ENCODE measurements around the gene LRRK1. TPM values are rescaled to one million over a fixed set of nuclear protein-coding genes. Genes with fewer than 3 reads are reported as not detected.
A peak's percentile ranks its signal among the peaks of the same experiment; 100 is the strongest.

LRRK1 gene
- total and polyA plus RNA-seq, 2 of the 13 experiments (the other 11 are each of a cell fraction or from before 2014, with no cell fraction given) = 0.13 to 1.2 TPM

DNA sequence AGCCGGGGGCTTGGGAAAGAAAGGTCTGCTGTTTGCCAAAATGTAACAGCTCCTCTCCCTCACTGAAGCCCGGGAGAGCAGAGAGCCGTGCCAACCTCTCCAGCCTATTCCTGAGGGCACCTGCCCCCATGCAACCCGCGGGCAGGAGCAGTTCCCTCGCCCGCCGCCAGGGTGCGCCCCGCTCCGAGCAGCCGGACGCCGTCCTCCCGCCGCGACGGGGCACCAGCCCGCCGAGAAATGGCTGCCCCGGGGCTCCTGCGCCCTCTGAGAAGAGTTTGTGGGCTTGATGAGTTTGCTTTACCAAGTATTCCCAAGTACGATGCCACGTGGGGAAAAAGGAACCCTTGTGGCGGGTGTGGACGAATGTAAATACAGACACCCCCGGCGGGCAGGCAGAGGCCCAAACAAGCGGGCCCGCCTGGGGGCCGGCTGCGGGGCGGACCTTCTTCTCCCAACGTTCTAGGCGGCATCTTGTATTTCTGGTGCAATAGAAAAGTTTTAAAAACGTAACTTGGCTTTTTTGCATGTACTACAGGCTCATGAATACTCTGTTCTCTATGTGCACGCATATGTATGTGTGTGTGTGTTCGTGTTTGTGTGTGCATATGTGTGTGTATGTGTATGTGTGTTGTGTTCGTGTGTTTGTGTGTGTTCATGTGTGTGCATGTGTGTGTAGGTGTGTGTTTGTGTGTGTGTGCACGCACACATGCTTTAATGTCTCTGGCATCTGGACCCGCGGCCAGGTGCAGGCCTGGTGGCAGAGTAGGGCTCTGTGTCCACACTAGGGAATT, 169.8 kb downstream of the LRRK1 start (continued):
- TF ChIP-seq, protein P1, sequence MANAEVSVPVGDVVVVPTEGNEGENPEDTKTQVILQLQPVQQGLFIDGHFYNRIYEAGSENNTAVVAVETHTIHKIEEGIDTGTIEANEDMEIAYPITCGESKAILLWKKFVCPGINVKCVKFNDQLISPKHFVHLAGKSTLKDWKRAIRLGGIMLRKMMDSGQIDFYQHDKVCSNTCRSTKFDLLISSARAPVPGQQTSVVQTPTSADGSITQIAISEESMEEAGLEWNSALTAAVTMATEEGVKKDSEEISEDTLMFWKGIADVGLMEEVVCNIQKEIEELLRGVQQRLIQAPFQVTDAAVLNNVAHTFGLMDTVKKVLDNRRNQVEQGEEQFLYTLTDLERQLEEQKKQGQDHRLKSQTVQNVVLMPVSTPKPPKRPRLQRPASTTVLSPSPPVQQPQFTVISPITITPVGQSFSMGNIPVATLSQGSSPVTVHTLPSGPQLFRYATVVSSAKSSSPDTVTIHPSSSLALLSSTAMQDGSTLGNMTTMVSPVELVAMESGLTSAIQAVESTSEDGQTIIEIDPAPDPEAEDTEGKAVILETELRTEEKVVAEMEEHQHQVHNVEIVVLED (CRISPR knock-in tag; IDR thresholded peaks at IDR 0.05; ENCODE audit: borderline replicate concordance) = 0 out of 2 replicates have a peak, but pooled peaks have one; percentile 15
- TF ChIP-seq FOXA1 (IDR thresholded peaks at IDR 0.05) (no peak), FOXA1 (CRISPR knock-in tag; IDR thresholded peaks at IDR 0.05) (0 out of 2 replicates have a peak, but pooled peaks have one; percentile 8), SALL1 (CRISPR knock-in tag; IDR thresholded peaks at IDR 0.05) (peak; percentile 44; the same call in 1 of the 2 replicates), ZNF607 (CRISPR knock-in tag; IDR thresholded peaks at IDR 0.05; ENCODE audit: borderline replicate concordance) (no peak), ZNF24 (IDR thresholded peaks at IDR 0.05) (no peak), NFIB (CRISPR knock-in tag; IDR thresholded peaks at IDR 0.05; ENCODE audit: borderline replicate concordance) (no peak), FIP1L1 (IDR thresholded peaks at IDR 0.05; ENCODE audit: borderline replicate concordance, insufficient read depth, low read depth, low read length) (no peak), ISL2 (CRISPR knock-in tag; IDR thresholded peaks at IDR 0.05) (peak; percentile 66), ZSCAN20 (CRISPR knock-in tag; IDR thresholded peaks at IDR 0.05; ENCODE audit: borderline replicate concordance) (peak; percentile 55; the same call in 1 of the 2 replicates), AHR (CRISPR knock-in tag; IDR thresholded peaks at IDR 0.05) (peak; percentile 51; the same call in 1 of the 2 replicates), TBL1XR1 (IDR thresholded peaks at IDR 0.05; ENCODE audit: borderline replicate concordance, low read length, partially characterized antibody) (no peak), RFXAP (CRISPR knock-in tag; IDR thresholded peaks at IDR 0.05; ENCODE audit: borderline replicate concordance) (peak; percentile 60; the same call in 1 of the 2 replicates), ZNF232 (CRISPR knock-in tag; IDR thresholded peaks at IDR 0.05; ENCODE audit: borderline replicate concordance) (peak; percentile 75; the same call in 1 of the 2 replicates), REXO4 (CRISPR knock-in tag; IDR thresholded peaks at IDR 0.05; ENCODE audit: borderline replicate concordance) (no peak), ZNF468 (CRISPR knock-in tag; IDR thresholded peaks at IDR 0.05) (no peak), RNF2 (conservative IDR thresholded peaks at IDR 0.05; ENCODE audit: low read depth) (no peak), ZNF432 (CRISPR knock-in tag; IDR thresholded peaks at IDR 0.05; ENCODE audit: borderline replicate concordance) (no peak), ETV6 (CRISPR knock-in tag; conservative IDR thresholded peaks at IDR 0.05) (0 out of 2 replicates have a peak, but pooled peaks have one; percentile 53), ZFP36L1 (CRISPR knock-in tag; IDR thresholded peaks at IDR 0.05) (0 out of 2 replicates have a peak, but pooled peaks have one; percentile 3), THAP11 (CRISPR knock-in tag; IDR thresholded peaks at IDR 0.05) (0 out of 2 replicates have a peak, but pooled peaks have one; percentile 44), MEIS2 (CRISPR knock-in tag; IDR thresholded peaks at IDR 0.05) (peak; percentile 49; the same call in 1 of the 2 replicates), CCAR2 (optimal IDR thresholded peaks at IDR 0.05; ENCODE audit: low read depth, low read length) (no peak), NR2F1 (CRISPR knock-in tag; IDR thresholded peaks at IDR 0.05) (no peak), PAX8 (CRISPR knock-in tag; IDR thresholded peaks at IDR 0.05; ENCODE audit: borderline replicate concordance) (no peak), ZNF652 (CRISPR knock-in tag; IDR thresholded peaks at IDR 0.05; ENCODE audit: borderline replicate concordance, low read depth) (no peak)
